GM12891 (cell line): ENCODE results near the gene LCN2.
"Not testable (repeated sequence)": the region's sequence is repeated elsewhere in the genome, so short reads cannot be mapped to it uniquely, and the experiment has no call there.

Experiments used
- DNase-seq: peaks from one replicate; pipeline ENCODE4 v3.0.0; 2011; ENCODE audit warnings: low spot score; ENCODE audit not compliant: insufficient read length
- FAIRE-seq: peaks from 2 replicates; lab custom pipeline; 2011; peaks lifted over from hg19 to GRCh38; lab: Jason Lieb, UNC
- PAX5 ChIP-seq: IDR thresholded peaks from 2 replicates; pipeline ENCODE4 v1.6.1; 2011; ENCODE audit warnings: low read length, moderate library complexity, mild to moderate bottlenecking; ENCODE audit not compliant: insufficient read depth, severe bottlenecking
- POLR2A ChIP-seq: IDR thresholded peaks from 2 replicates; pipeline ENCODE4 v1.6.1; 2011; ENCODE audit warnings: low read depth, low read length, control low read depth
- POLR2AphosphoS5 ChIP-seq: IDR thresholded peaks from 2 replicates; pipeline ENCODE4 v1.6.1; 2011; ENCODE audit warnings: low read depth, low read length, control low read depth
- POU2F2 ChIP-seq: IDR thresholded peaks from 2 replicates; pipeline ENCODE4 v1.6.1; 2011; ENCODE audit warnings: low read depth, mild to moderate bottlenecking, control low read depth, low read length, moderate library complexity
- SPI1 ChIP-seq: IDR thresholded peaks from 2 replicates; pipeline ENCODE4 v1.6.1; 2011; ENCODE audit warnings: low read depth, low read length, control low read depth
- TAF1 ChIP-seq: IDR thresholded peaks from 2 replicates; pipeline ENCODE4 v1.6.1; 2011; ENCODE audit warnings: low read depth, low read length, control low read depth

The LCN2 gene

DNA sequence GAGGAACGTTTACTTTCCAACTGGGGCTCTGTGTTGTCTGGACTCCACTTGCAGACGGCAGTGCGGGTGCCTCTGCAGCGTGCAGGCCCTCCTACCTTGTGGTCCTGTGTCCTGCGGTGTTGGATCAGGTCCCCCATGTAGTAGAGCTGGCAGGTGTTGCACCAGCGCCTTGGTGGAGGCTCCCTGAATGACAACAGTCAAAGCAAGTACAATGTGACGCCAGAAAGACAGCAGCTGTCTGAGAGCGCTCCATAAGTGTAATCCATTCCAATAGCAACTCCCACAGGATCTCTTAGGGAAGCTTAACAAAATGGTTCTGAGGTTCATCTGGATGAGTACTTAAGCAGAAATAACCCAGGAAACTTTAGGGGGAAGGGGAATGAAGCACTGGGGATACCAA, 20.7 kb downstream of the LCN2 start:
- no peak for DNase-seq
- no peak for FAIRE-seq
- no peak for TF ChIP-seq POLR2AphosphoS5
- no peak for TF ChIP-seq POU2F2
- TF ChIP-seq POLR2A: no peak
- no peak for TF ChIP-seq SPI1
- no peak for TF ChIP-seq TAF1
- TF ChIP-seq PAX5: no peak

DNA sequence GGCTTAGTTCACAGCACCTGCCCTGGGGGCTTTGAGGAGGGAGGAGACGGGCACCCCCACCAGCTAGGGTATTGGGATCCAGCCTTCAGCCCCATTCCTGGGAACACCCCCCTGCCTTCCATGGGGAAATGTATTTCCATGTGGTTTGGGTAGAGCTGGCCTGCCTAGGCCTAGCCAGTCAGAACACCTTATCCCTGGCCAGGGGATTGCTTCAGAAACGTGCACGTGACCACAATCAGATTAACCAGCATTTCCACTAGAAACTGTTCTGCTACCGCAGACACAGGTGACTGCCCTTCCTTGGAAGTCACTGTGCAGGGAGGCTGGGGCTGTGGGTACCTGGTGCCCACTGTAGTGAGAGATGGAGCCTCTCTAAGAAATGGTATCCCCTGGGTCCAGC, 24.8 kb downstream of the LCN2 start:
- TF ChIP-seq POLR2AphosphoS5 (no peak), POLR2A (no peak), PAX5 (no peak), TAF1 (no peak), SPI1 (no peak), POU2F2 (no peak)
- no peak for FAIRE-seq
- DNase-seq: no peak

- DNase-seq (no peak), FAIRE-seq (no peak)
- TF ChIP-seq POU2F2 (no peak), POLR2AphosphoS5 (no peak), TAF1 (no peak), POLR2A (no peak), PAX5 (no peak), SPI1 (no peak)
These were observed 25.9 kb downstream of the LCN2 start for GRCh38 chr9:128175102-128175563.

DNA sequence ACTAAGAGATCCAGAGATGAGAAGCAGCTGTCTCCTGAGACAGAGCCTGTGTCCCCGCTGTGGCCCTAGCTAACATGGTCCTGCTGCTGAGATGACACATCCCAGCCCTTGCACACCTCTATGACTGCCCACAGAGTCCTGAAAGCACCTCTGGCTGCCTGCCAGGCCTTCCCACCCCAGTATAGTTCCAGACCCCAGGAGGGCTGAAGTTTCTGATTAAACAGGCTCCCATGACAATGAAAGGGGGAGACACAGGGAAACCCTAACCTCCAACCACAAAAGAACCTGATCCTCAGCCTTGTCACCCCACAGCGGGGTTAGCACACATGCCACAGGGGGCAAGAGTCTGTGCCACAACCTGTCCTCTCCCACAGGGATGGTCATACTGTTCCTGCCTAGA, 26.5 kb downstream of the LCN2 start:
- DNase-seq: no peak
- no peak for TF ChIP-seq PAX5
- TF ChIP-seq POLR2AphosphoS5: no peak
- TF ChIP-seq SPI1: no peak
- no peak for TF ChIP-seq TAF1
- no peak for TF ChIP-seq POLR2A
- TF ChIP-seq POU2F2: no peak
- FAIRE-seq: no peak

DNA sequence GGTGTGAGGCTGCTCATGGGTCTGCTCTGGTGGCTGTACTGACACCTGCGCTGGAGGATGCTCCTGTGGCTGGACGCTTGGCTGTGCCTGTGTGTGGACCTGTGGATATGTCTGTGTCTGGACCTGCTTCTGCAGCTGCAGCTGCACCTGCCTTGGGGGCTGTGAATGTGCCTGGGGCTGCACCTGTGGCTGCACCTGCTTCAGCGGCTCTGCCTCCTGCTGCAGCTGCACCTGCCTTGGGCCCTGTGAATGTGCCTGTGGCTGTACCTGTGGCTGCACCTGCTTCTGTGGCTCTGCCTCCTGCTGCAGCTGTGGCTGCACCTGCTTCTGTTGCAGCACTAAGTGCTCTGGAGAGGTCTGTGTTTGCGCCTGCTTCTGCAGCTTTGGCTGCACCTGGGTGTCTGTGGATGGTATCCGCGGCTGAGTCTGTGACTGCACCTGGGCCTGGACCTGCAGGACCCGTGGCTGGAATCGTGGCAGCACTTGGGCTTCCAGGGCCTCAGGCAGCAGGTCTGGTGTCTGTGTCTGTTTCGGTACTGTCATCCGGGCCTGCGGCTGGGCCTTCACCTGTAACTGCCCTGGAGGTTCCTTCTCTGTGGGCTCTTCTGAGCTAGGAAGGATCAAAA, 29.7 kb downstream of the LCN2 start:
- FAIRE-seq: no peak

GRCh38 chr9:128180001-128180400, 30.7 kb downstream of the LCN2 start:
- TF ChIP-seq POLR2AphosphoS5 (no peak), POU2F2 (no peak), TAF1 (no peak), POLR2A (no peak), SPI1 (no peak), PAX5 (no peak)
- DNase-seq (no peak), FAIRE-seq (no peak)

More for the DNA sequence above, 29.7 kb downstream of the LCN2 start:
- TF ChIP-seq POU2F2 (no peak), POLR2AphosphoS5 (no peak), SPI1 (no peak), PAX5 (no peak), POLR2A (no peak), TAF1 (no peak)
- no peak for DNase-seq

DNA sequence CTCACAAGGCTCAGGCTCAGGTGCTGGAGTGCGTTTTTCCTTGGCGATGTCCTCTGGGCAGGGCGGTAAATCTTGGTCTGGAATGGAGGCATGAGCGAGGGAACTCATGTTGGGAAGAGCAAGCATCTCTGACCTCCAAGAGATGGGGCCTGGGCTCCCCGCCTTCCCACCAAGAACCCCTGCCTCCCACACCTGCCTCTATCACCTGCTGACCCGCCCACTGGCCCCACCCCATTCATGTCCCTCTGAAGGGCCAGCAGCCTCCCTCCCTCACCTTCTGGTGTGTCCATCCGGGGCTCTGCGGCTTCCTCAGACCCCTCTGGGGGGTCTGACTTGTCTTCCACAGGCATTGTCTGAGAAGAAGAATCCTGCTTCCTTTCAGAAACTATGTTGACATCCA, 31.2 kb downstream of the LCN2 start:
- DNase-seq: no peak
- FAIRE-seq: no peak
- TF ChIP-seq POU2F2 (no peak), TAF1 (no peak), POLR2A (no peak), SPI1 (no peak), PAX5 (no peak), POLR2AphosphoS5 (no peak)

DNA sequence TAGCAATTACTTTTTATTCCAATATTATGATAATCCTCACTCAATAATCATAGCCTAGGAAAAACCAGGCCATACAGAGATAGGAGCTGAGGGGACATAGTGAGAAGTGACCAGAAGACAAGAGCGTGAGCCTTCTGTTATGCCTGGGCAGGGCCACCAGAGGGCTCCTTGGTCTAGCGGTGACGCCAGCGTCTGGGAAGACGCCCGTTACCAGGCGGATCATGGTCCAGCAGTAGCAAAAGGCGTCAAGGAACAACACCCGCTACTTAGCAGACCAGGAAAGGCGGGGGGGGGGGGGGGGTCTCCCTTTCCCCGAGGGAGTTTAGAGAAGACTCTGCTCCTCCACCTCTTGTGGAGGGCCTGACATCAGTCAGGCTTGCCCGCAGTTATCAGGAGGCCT, 32.2 kb downstream of the LCN2 start:
- not testable (repeated sequence) for DNase-seq, FAIRE-seq

DNA sequence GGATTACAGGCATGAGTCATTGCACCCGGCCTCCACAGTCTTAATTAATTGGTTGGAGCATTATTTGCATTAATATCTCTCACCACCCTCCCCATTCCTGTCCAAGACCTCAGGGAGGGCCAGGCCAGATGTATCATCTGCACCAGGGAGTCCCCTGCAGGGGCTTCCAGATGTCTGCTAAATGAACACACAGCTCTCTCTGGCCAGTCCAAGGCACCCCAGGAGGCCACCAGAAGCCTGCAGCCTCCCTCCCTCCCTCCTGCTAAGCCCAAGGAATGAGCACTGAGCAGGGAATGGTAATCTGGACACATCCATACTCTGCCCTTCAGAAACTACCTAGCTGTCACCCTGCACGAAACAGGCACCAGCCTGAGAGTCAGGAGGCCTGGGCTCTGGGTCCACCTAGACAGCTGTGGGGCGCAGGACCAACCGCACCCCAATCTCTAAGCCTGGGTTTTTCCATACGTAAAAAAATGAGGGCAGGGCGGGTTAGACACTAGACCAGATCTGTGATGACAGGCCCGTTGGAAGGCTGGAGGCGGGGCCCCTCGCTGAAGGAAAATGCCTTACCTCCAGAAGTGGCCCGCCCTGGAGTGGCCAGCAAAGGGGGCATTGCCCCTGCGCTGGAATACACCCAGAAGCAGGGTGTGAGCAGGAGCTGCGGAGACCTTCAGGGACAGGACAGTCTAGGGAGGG, 33.8 kb downstream of the LCN2 start:
- TF ChIP-seq TAF1: no peak
- FAIRE-seq: no peak
- no peak for DNase-seq

GRCh38 chr9:128185979-128186965, 37.0 kb downstream of the LCN2 start:
- no peak for FAIRE-seq
- DNase-seq: no peak
- no peak for TF ChIP-seq POU2F2
- no peak for TF ChIP-seq TAF1
- no peak for TF ChIP-seq POLR2A
- no peak for TF ChIP-seq SPI1
- TF ChIP-seq POLR2AphosphoS5: no peak

DNA sequence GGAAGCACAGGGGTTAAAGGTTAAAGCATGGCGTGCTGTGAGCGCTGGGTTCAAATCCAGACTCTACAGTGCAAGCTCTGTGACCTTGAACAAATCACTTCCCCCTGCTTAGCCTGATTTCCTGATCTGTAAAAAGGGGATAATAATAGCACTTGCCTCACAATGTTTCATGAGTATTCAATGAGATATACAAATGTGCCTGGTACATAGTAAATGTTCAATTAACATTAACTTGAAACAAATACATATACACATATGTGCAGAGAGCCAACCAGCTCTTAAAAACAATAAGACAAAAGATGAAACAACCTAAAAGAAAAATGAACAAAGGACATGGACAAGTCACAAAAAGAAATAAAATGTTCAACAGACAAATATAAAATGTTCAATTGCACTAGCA, 38.1 kb downstream of the LCN2 start:
- TF ChIP-seq POLR2AphosphoS5 (no peak), TAF1 (no peak), SPI1 (no peak), POLR2A (no peak), POU2F2 (no peak), PAX5 (no peak)
- DNase-seq (no peak), FAIRE-seq (no peak)
